HG03442 (cell line): ENCODE measurements around the gene COL5A3.
"Not testable (repeated sequence)": the region's sequence is repeated elsewhere in the genome, so short reads cannot be mapped to it uniquely, and the experiment has no call there.

Experiments
- ATAC-seq: cut with Tn5 transposase; IDR thresholded peaks from one replicate; pipeline ENCODE4 v1.9.1; 2021; ENCODE audit warnings: mild to moderate bottlenecking, moderate library complexity; ENCODE audit not compliant: unreplicated experiment

The COL5A3 gene

GRCh38 chr19:10010247-10010691, at the start of gene COL5A3:
COL5A3 (minus strand) TSS chr19:10010504; CDS start chr19:10010385, 119 bp downstream.
- no peak for ATAC-seq

GRCh38 chr19:10052602-10053360, 42.5 kb upstream of the COL5A3 start:
- no peak for ATAC-seq

GRCh38 chr19:10049626-10050025, 39.3 kb upstream of the COL5A3 start:
- ATAC-seq = no peak

- no peak for ATAC-seq
Measured at GRCh38 chr19:10045371-10045770, 35.1 kb upstream of the COL5A3 start.

- no peak for ATAC-seq
Measured at GRCh38 chr19:10044390-10044789, 34.1 kb upstream of the COL5A3 start.

- ATAC-seq = no peak
Measured at GRCh38 chr19:10043286-10043927, 33.1 kb upstream of the COL5A3 start.

- ATAC-seq = no peak
Measured at GRCh38 chr19:10037809-10038208, 27.5 kb upstream of the COL5A3 start.

GRCh38 chr19:10037367-10037766, 27.1 kb upstream of the COL5A3 start:
- ATAC-seq = no peak

- no peak for ATAC-seq
Measured at GRCh38 chr19:10036601-10037071, 26.3 kb upstream of the COL5A3 start.

GRCh38 chr19:10033614-10034013, 23.3 kb upstream of the COL5A3 start:
- no peak for ATAC-seq

- peak; percentile 63 for ATAC-seq
Measured at GRCh38 chr19:10027158-10027997, 17.1 kb upstream of the COL5A3 start.

GRCh38 chr19:10026744-10027143, 16.4 kb upstream of the COL5A3 start:
- no peak for ATAC-seq

- ATAC-seq = not testable (repeated sequence)
Measured at GRCh38 chr19:10023096-10023495, 12.8 kb upstream of the COL5A3 start.

GRCh38 chr19:10021863-10022262, 11.6 kb upstream of the COL5A3 start:
- ATAC-seq = no peak

GRCh38 chr19:10021446-10021845, 11.1 kb upstream of the COL5A3 start:
- ATAC-seq = no peak

GRCh38 chr19:10020851-10021250, 10.5 kb upstream of the COL5A3 start:
- ATAC-seq = no peak

GRCh38 chr19:10019246-10019645, 8.9 kb upstream of the COL5A3 start:
- no peak for ATAC-seq

- ATAC-seq = no peak
Measured at GRCh38 chr19:10018786-10019185, 8.5 kb upstream of the COL5A3 start.

GRCh38 chr19:10018263-10018662, 8.0 kb upstream of the COL5A3 start:
- ATAC-seq = no peak

GRCh38 chr19:10013834-10014618, 3.7 kb upstream of the COL5A3 start:
- ATAC-seq = no peak

GRCh38 chr19:10013316-10013715, 3.0 kb upstream of the COL5A3 start, which contains the start of gene RDH8:
RDH8 (plus strand) TSS chr19:10013483; CDS start chr19:10013498, 15 bp downstream.
- ATAC-seq = no peak
